Thyroid gland (tissue), 4 donors: ENCODE measurements around the gene ZNF513. TPM values are rescaled to one million over a fixed set of nuclear protein-coding genes. Genes with fewer than 3 reads are reported as not detected.

Experiments used
- DNase-seq, 2 donors: peaks; one replicate each; pipeline ENCODE4 v3.0.0-alpha.2; 2019
- H3K27ac ChIP-seq, 3 donors: fragments of 200-600 bp; sonication (generic); 1 replicate in 2 of 3; 2 replicates in 1 of 3; pipeline ENCODE4 v1.5.1; 2016 to 2019; ENCODE audit warnings: mild to moderate bottlenecking in 1 of 3, moderate library complexity in 1 of 3
- H3K27me3 ChIP-seq: fragments of 200-600 bp; sonication (generic); one replicate; pipeline ENCODE4 v1.5.1; 2019
- H3K36me3 ChIP-seq, 2 donors: fragments of 200-600 bp; sonication (generic); one replicate each; pipeline ENCODE4 v1.5.1; 2016 to 2019
- H3K4me1 ChIP-seq, 2 donors: fragments of 200-600 bp; sonication (generic); one replicate each; pipeline ENCODE4 v1.5.1; 2017 to 2019
- H3K4me3 ChIP-seq, 3 donors: fragments of 200-600 bp; sonication (generic); replicated peaks in 1 of 3; 1 replicate in 2 of 3; 2 replicates in 1 of 3; pipeline ENCODE4 v1.5.1; 2016; ENCODE audit warnings: mild to moderate bottlenecking in 1 of 3
- H3K9me3 ChIP-seq: fragments of 200-600 bp; sonication (generic); one replicate; pipeline ENCODE4 v1.5.1; 2017
- CTCF ChIP-seq, 6 experiments: fragments of 200-600 bp in 3 of 6; fragments of 450-650 bp in 3 of 6; sonication (generic) in 3 of 6; IDR thresholded peaks; one replicate each; pipeline ENCODE4 v1.5.1; 2016 to 2019; ENCODE audit warnings: antibody characterized with exemption in 6 of 6, mild to moderate bottlenecking in 2 of 6, inconsistent platforms in 1 of 6, moderate library complexity in 1 of 6
- POLR2A ChIP-seq, 2 donors: fragments of 450-650 bp; IDR thresholded peaks; one replicate each; pipeline ENCODE4 v1.6.1; 2017; ENCODE audit warnings: antibody characterized with exemption in 2 of 2, mild to moderate bottlenecking in 2 of 2, moderate library complexity in 1 of 2
- WGBS, 2 donors: methylation state at CpG; one replicate each; pipeline ENCODE4 v1.1.5; 2017; 5-methylcytosine and 5-hydroxymethylcytosine counted together
- intact Hi-C: fragments of 100-400 bp; cut with DNase I; formaldehyde crosslinking; loops from one replicate; pipeline ENCODE4 v1.15.1; 2023
- total RNA-seq, 4 donors: library from RNA; depleted of rRNA; stranded (reverse); fragments of >200 nt; gene quantifications; one replicate each; pipeline ENCODE4 v1.2.3, GENCODE V29; 2016

The ZNF513 gene
- total RNA-seq, 4 donors from 2014 or later: 9.1 to 14.8 (median 9.2) TPM

GRCh38 chr2:27379383-27379835 is 1.1 kb downstream of the ZNF513 start:
- intact Hi-C loops: no loop called here
- Histone ChIP-seq H3K4me3 (peak overlapping the region in 1 of 3 donors; percentile 79), H3K27me3 (no peaks in the 10 kb centered on the region), H3K36me3 (peaks cover 49 to 58% of the 10 kb centered on the region in 2 donors), H3K4me1 (peaks cover 12 to 28% of the 10 kb centered on the region in 2 donors), H3K9me3 (no peaks in the 10 kb centered on the region), H3K27ac (peak overlapping the region in 2 of 3 donors; percentile 81 to 84)
- 86% methylated on average over 2 of the region's 2 CpGs for WGBS, 2 donors
- TF ChIP-seq POLR2A (IDR thresholded peaks at IDR 0.05) (no peak), CTCF (IDR thresholded peaks at IDR 0.05) (no peak)
- DNase-seq: no peak

GRCh38 chr2:27378809-27379290 is 1.7 kb downstream of the ZNF513 start:
- Histone ChIP-seq H3K36me3 (peaks cover 49 to 58% of the 10 kb centered on the region in 2 donors), H3K9me3 (no peaks in the 10 kb centered on the region), H3K27me3 (no peaks in the 10 kb centered on the region), H3K4me3 (no peak overlapping the region), H3K4me1 (peaks cover 12 to 28% of the 10 kb centered on the region in 2 donors), H3K27ac (no peak overlapping the region)
- intact Hi-C loops: no loop called here
- 88 to 89% methylated on average over 7 to 9 of the region's 9 CpGs for WGBS, 2 donors
- TF ChIP-seq POLR2A (IDR thresholded peaks at IDR 0.05) (no peak), CTCF (IDR thresholded peaks at IDR 0.05) (no peak)
- DNase-seq: no peak

- peak in 3 of 6 experiments; percentile 21 to 45 (median 35) for TF ChIP-seq CTCF (IDR thresholded peaks at IDR 0.05)
- TF ChIP-seq POLR2A (IDR thresholded peaks at IDR 0.05): no peak
- H3K27ac ChIP-seq: no peak overlapping the region
- peaks cover 51 to 58% of the 10 kb centered on the region in 2 donors for H3K36me3 ChIP-seq
- peaks cover 12 to 28% of the 10 kb centered on the region in 2 donors for H3K4me1 ChIP-seq
- intact Hi-C loops: no loop called here
- DNase-seq: peak; percentile 60 to 65
- no peaks in the 10 kb centered on the region for H3K27me3 ChIP-seq
- no peaks in the 10 kb centered on the region for H3K9me3 ChIP-seq
- H3K4me3 ChIP-seq: no peak overlapping the region
- 78 to 79% methylated on average over 23 to 27 of the region's 29 CpGs for WGBS, 2 donors
These were observed 2.3 kb downstream of the ZNF513 start for GRCh38 chr2:27378096-27378808.

- no peak for TF ChIP-seq CTCF (IDR thresholded peaks at IDR 0.05)
- peak in 1 of 2 donors; percentile 5 for TF ChIP-seq POLR2A (IDR thresholded peaks at IDR 0.05)
- Histone ChIP-seq H3K9me3 (no peaks in the 10 kb centered on the region), H3K36me3 (peaks cover 54 to 62% of the 10 kb centered on the region in 2 donors), H3K27me3 (no peaks in the 10 kb centered on the region), H3K4me1 (peaks cover 12 to 29% of the 10 kb centered on the region in 2 donors), H3K4me3 (no peak overlapping the region), H3K27ac (no peak overlapping the region)
- intact Hi-C loops: no loop called here
- no peak for DNase-seq
- 91 to 94% methylated on average over 8 to 18 of the region's 18 CpGs for WGBS, 2 donors
These were observed 2.9 kb downstream of the ZNF513 start for GRCh38 chr2:27377618-27378095.
